GM23248 (cell line): Measurements from ENCODE around the gene SUZ12.
"Not testable (repeated sequence)": the region's sequence is repeated elsewhere in the genome, so short reads cannot be mapped to it uniquely, and the experiment has no call there.

Experiments used
- EZH2 ChIP-seq: fragments of 200-600 bp; sonication (generic); IDR thresholded peaks from 2 replicates; pipeline ENCODE4 v1.6.1; 2018; ENCODE audit warnings: antibody characterized with exemption, mild to moderate bottlenecking; ENCODE audit not compliant: insufficient read depth, poor library complexity, severe bottlenecking
- EZH2phosphoT487 ChIP-seq: fragments of 200-600 bp; sonication (generic); IDR thresholded peaks from 2 replicates; pipeline ENCODE4 v1.6.1; 2018; ENCODE audit warnings: antibody characterized with exemption, moderate library complexity, mild to moderate bottlenecking, low read depth; ENCODE audit not compliant: insufficient read depth

DNA sequence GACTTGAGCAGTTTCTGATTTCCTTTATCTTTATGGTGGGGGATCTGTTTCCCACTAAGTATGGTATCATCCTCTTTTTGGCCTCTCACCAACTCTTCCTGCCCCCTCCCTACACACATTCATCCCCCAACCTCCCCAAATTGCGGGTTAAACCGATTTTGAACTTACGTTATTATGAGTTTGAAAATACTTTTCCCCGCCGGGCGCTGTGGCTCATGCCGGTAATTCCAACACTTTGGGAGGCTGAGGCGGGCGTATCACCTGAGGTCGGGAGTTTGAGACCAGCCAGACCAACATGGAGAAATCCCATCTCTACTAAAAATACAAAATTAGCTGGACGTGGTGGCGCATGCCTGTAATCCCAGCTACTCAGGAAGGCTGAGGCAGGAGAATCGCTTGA lies 19.1 kb upstream of the SUZ12 start:
- not testable (repeated sequence) for TF ChIP-seq EZH2phosphoT487, EZH2
